Pancreas (tissue), 10 donors: Measurements from ENCODE around the gene NFIX. TPM values are rescaled to one million over a fixed set of nuclear protein-coding genes. Genes with fewer than 3 reads are reported as not detected.

Source experiments
- ATAC-seq, 4 donors: fragments of 200-7000 bp; cut with Tn5 transposase; one replicate each; pipeline versions ENCODE4 v1.8.0 to v1.9.1; 2020; ENCODE audit warnings: mild to moderate bottlenecking in 4 of 4, moderate library complexity in 4 of 4
- DNase-seq, 6 donors: peaks; one replicate each; pipeline ENCODE4 v3.0.0-alpha.2; 2020
- FAIRE-seq: peaks from 2 replicates; lab custom pipeline; 2012; peaks lifted over from hg19 to GRCh38; lab: Jason Lieb, UNC
- H3K27ac ChIP-seq, 4 donors: fragments of 200-600 bp; sonication (generic); 1 replicate in 3 of 4; 2 replicates in 1 of 4; pipeline versions ENCODE4 v1.5.0 to v1.8.0; 2020
- H3K27me3 ChIP-seq, 4 donors: fragments of 200-600 bp; one replicate each; pipeline ENCODE4 v1.8.0; 2021
- H3K36me3 ChIP-seq, 3 donors: fragments of 200-600 bp; sonication (generic) in 1 of 3; one replicate each; pipeline versions ENCODE4 v1.5.0 to v1.8.0; 2020 to 2021
- H3K4me1 ChIP-seq, 3 donors: fragments of 200-600 bp; one replicate each; pipeline ENCODE4 v1.8.0; 2021
- H3K4me3 ChIP-seq, 4 donors: fragments of 200-600 bp; sonication (generic) in 2 of 4; one replicate each; pipeline versions ENCODE4 v1.5.0 to v1.8.0; 2020 to 2021
- H3K9me3 ChIP-seq, 4 donors: fragments of 200-600 bp; one replicate each; pipeline ENCODE4 v1.8.0; 2021
- CTCF ChIP-seq, 4 donors: fragments of 200-600 bp; sonication (generic) in 3 of 4; IDR thresholded peaks; one replicate each; pipeline versions ENCODE4 v1.5.0 to v1.8.0; 2021; ENCODE audit warnings: antibody characterized with exemption in 4 of 4
- WGBS, 2 donors: extraction: QIAGEN DNeasy Blood & Tissue Kit; methylation state at CpG; one replicate each; pipeline ENCODE4 v1.1.7; 2013; 5-methylcytosine and 5-hydroxymethylcytosine counted together
- intact Hi-C, 3 donors: fragments of 100-400 bp; cut with DNase I; formaldehyde crosslinking; loops; one replicate each; pipeline versions ENCODE4 v1.11.1 to v1.14.2; 2022
- polyA plus RNA-seq, 2 donors: library from polyadenylated mRNA; stranded (reverse); fragments of 200-250 nt; gene quantifications; one replicate each; pipeline ENCODE4 v1.2.3, GENCODE V29; 2013
- total RNA-seq, 6 donors: library from RNA; stranded (reverse); fragmentation: NEBNext Ultra II Directional in 4 of 6; extraction: Animal tissue kit (Norgen Biotek cat#: 25700) in 4 of 6; gene quantifications; one replicate each; pipeline versions ENCODE4 v1.2.1 to v1.2.4, GENCODE V29; 2021 to 2023
- donor health status: healthy with polysubstance abuse.
- donor health status: DM: no; HTN: no; CAD: no; lungs with moderate emphysema.
- donor health status: DM: no; HTN: no; CAD: no.
- donor health status: control.
- donor health status: control.
- donor health status: Bipolar disorder and iron deficiency.
- donor health status: DM: yes; HTN: yes; CAD: no.
- donor health status: DM: no; HTN: no; CAD: no.
- donor health status: DM: no; HTN: no; CAD: no.
- donor health status: DM: yes; HTN: yes; CAD: no.

The NFIX gene
- total and polyA plus RNA-seq, 8 donors: 8.3 to 45.1 (median 32.7) TPM

- intact Hi-C loops: loop anchor here in 1 of 3 donors (5.0 kb wide), 1 partner anchor 47 kb away; no protein-coding TSS in a partner anchor
- peak; percentile 87 to 91 (median 88) for ATAC-seq
- H3K4me3 ChIP-seq: no peak overlapping the region
- no peaks in the 10 kb centered on the region for H3K9me3 ChIP-seq
- no peaks in the 10 kb centered on the region for H3K27me3 ChIP-seq
- DNase-seq: peak; percentile 82 to 93 (median 88)
- TF ChIP-seq CTCF (IDR thresholded peaks at IDR 0.05): peak; percentile 71 to 83 (median 79)
- H3K36me3 ChIP-seq: no peaks in the 10 kb centered on the region
- no peak for FAIRE-seq
- peaks cover 5 to 45% (median 31%) of the 10 kb centered on the region in 3 donors for H3K4me1 ChIP-seq
- 26 to 29% methylated on average over 8 of the region's 8 CpGs for WGBS, 2 donors
- H3K27ac ChIP-seq: peak overlapping the region in 3 of 4 donors; percentile 46 to 61 (median 50)
Observed at GRCh38 chr19:13033819-13034611, 38.7 kb downstream of the NFIX start.

DNA sequence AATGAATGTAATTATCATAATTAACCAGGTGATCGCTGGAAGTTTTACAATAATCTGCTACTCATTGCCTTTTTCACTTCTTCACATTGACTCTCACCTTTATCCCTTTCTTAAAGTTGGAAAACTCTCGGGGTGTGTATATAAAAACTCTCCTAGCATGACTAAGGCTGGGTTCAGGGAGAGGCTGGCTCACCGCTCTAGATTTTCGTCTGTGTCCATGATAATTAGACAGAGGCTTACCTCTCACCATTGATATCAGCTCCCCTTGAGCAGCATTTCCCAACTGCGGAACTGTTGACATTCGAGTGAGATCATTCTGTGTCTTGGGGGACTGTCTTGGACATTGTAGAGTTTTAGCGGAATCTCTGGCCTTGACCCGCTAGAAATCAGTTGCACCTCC is 39.4 kb downstream of the NFIX start:
- WGBS, 2 donors: 37% methylated on average over 8 of the region's 8 CpGs
- H3K27ac ChIP-seq: peak overlapping the region in 3 of 4 donors; percentile 46 to 61 (median 50)
- intact Hi-C loops: loop anchor here in 1 of 3 donors (5.0 kb wide), 1 partner anchor 47 kb away; no protein-coding TSS in a partner anchor
- no peaks in the 10 kb centered on the region for H3K36me3 ChIP-seq
- no peaks in the 10 kb centered on the region for H3K27me3 ChIP-seq
- no peak for TF ChIP-seq CTCF (IDR thresholded peaks at IDR 0.05)
- DNase-seq: no peak
- ATAC-seq: peak in 3 of 4 donors; percentile 3 to 15 (median 11)
- no peaks in the 10 kb centered on the region for H3K9me3 ChIP-seq
- no peak overlapping the region for H3K4me3 ChIP-seq
- no peak for FAIRE-seq
- peaks cover 5 to 46% (median 31%) of the 10 kb centered on the region in 3 donors for H3K4me1 ChIP-seq

DNA sequence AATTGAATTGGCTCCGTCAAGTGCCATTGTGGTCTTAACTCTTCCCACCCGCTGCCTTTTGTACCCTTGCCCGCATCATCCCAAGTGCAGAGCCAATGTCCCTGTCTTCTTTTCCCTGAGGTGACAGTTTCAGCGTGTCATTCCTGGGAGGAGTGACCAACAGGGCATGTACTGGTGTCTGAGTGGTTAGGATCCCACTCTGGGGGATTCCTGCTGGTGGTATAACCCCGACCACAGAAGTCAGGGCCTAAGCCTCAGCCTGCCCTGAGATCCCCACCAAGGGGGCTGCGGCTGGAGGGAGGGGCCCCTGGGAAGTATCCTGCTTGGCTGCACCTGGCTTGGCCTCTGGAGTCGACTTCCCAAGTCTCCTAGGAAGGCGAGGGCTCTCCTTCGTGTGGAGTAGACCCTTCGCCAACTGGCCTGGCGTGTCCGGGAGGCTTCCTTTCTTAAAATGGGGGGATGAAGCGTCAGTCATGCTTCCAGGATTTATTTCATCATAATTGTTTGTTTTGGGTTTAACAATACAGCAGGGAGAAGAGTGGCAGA is 40.6 kb downstream of the NFIX start:
- 80 to 84% methylated on average over 13 of the region's 13 CpGs for WGBS, 2 donors
- DNase-seq (no peak), FAIRE-seq (no peak), ATAC-seq (no peak)
- Histone ChIP-seq H3K36me3 (no peaks in the 10 kb centered on the region), H3K9me3 (no peaks in the 10 kb centered on the region), H3K4me1 (peaks cover 5 to 46% (median 31%) of the 10 kb centered on the region in 3 donors), H3K27me3 (no peaks in the 10 kb centered on the region), H3K4me3 (no peak overlapping the region), H3K27ac (peak overlapping the region in 1 of 4 donors; percentile 19)
- intact Hi-C loops: no loop called here
- TF ChIP-seq CTCF (IDR thresholded peaks at IDR 0.05): no peak

DNA sequence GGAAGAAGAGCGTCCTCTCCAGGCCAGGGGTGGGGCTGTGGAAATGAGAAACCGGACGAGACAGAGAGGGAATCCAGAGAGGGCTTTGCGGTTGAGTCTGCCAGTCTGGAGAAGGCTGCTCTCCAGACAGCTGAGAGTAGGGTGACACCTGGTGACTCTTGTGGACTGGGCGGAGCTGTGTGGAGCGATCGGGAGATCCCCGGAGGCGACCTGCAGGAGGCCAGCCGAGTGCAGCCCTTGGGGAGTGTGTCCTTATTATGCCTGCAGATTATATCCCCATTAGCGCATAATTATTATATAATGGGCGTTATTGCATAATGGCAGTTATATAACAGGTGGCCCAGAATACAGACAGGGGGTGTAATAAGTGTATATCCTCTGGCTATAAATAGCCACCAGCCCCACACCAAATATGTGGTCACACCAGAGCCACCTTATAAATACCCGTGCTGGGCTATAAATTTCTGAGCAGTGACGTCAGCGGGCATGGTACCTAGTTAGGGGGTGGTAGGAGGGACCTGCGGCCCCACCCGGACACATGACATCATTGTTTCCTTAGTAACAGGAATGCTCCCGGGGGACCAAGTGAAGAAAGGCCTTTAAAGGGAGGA is 41.2 kb downstream of the NFIX start:
- 41 to 57% methylated on average over 18 of the region's 18 CpGs for WGBS, 2 donors
- no peak for TF ChIP-seq CTCF (IDR thresholded peaks at IDR 0.05)
- H3K27me3 ChIP-seq: no peaks in the 10 kb centered on the region
- H3K9me3 ChIP-seq: no peaks in the 10 kb centered on the region
- no peak for DNase-seq
- H3K4me1 ChIP-seq: peaks cover 5 to 45% (median 28%) of the 10 kb centered on the region in 3 donors
- intact Hi-C loops: no loop called here
- peak in 3 of 4 donors; percentile 57 to 62 (median 60) for ATAC-seq
- H3K27ac ChIP-seq: peak overlapping the region in 3 of 4 donors; percentile 19 to 37 (median 22)
- H3K36me3 ChIP-seq: no peaks in the 10 kb centered on the region
- FAIRE-seq: no peak
- H3K4me3 ChIP-seq: no peak overlapping the region
